HEK293T (cell line): Measurements from ENCODE around the gene RPL36A.

Experiments used
- ARNT ChIP-seq: fragments of 450-650 bp; IDR thresholded peaks from 2 replicates; pipeline ENCODE4 v1.6.1; 2017; ENCODE audit warnings: mild to moderate bottlenecking
- BHLHE40 ChIP-seq: fragments of 450-650 bp; IDR thresholded peaks from 2 replicates; pipeline ENCODE4 v1.6.1; 2016; ENCODE audit warnings: mild to moderate bottlenecking, moderate library complexity, borderline replicate concordance
- CTBP1 ChIP-seq: fragments of 450-650 bp; IDR thresholded peaks from 2 replicates; pipeline ENCODE4 v1.6.1; 2016; ENCODE audit warnings: borderline replicate concordance
- ELF4 ChIP-seq: fragments of 450-650 bp; IDR thresholded peaks from 2 replicates; pipeline ENCODE4 v1.6.1; 2017; ENCODE audit warnings: antibody characterized with exemption
- FOXK2 ChIP-seq: fragments of 450-650 bp; IDR thresholded peaks from 2 replicates; pipeline ENCODE4 v1.6.1; 2016; ENCODE audit warnings: mild to moderate bottlenecking
- FOXM1 ChIP-seq: fragments of 450-650 bp; IDR thresholded peaks from 2 replicates; pipeline ENCODE4 v1.6.1; 2017; ENCODE audit warnings: mild to moderate bottlenecking, borderline replicate concordance
- HDGF ChIP-seq: fragments of 450-650 bp; IDR thresholded peaks from 2 replicates; pipeline ENCODE4 v1.6.1; 2017; ENCODE audit warnings: antibody characterized with exemption, borderline replicate concordance
- LEF1 ChIP-seq: fragments of 450-650 bp; IDR thresholded peaks from 2 replicates; pipeline ENCODE4 v1.6.1; 2017; ENCODE audit warnings: mild to moderate bottlenecking, borderline replicate concordance
- NFRKB ChIP-seq: fragments of 450-650 bp; IDR thresholded peaks from 2 replicates; pipeline ENCODE4 v1.6.1; 2016; ENCODE audit warnings: mild to moderate bottlenecking, moderate library complexity
- SP1 ChIP-seq: fragments of 450-650 bp; IDR thresholded peaks from 2 replicates; pipeline ENCODE4 v1.6.1; 2017
- SUZ12 ChIP-seq: fragments of 450-650 bp; IDR thresholded peaks from 2 replicates; pipeline ENCODE4 v1.6.1; 2016; ENCODE audit warnings: mild to moderate bottlenecking
- TARDBP ChIP-seq: fragments of 450-650 bp; IDR thresholded peaks from 2 replicates; pipeline ENCODE4 v1.6.1; 2016
- ZNF384 ChIP-seq: fragments of 450-650 bp; IDR thresholded peaks from 2 replicates; pipeline ENCODE4 v1.6.1; 2016
- TF ChIP-seq, protein P1 (sequence below): fragments of 450-650 bp; IDR thresholded peaks from 2 replicates; pipeline ENCODE4 v1.6.1; 2016

DNA sequence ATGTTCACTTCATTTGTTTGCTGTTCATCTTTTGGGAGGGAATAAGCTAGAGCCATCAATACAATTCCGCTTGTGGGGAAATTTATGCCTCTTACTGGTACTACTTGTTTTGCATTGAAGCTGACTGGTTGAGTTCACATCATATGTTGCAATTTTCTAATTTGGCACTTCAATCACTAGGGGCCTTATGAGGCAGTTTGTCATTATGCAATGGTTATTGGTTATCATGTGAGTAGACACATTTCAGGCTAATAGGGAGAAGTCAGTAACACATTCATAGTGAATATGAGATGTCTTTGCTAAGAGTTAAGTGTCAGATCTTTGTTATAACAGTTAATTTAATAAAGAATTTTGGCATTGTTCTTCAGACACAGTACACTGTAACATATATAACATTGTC is 5.0 kb downstream of the RPL36A start:
- TF ChIP-seq FOXK2 = no peak
- no peak for TF ChIP-seq LEF1
- TF ChIP-seq ARNT = no peak
- no peak for TF ChIP-seq HDGF
- TF ChIP-seq NFRKB = no peak
- TF ChIP-seq FOXM1 = 0 out of 2 replicates have a peak, but pooled peaks have one; percentile 23
- no peak for TF ChIP-seq ELF4
- no peak for TF ChIP-seq SP1
- no peak for TF ChIP-seq SUZ12
- TF ChIP-seq TARDBP = no peak
- TF ChIP-seq, protein P1, sequence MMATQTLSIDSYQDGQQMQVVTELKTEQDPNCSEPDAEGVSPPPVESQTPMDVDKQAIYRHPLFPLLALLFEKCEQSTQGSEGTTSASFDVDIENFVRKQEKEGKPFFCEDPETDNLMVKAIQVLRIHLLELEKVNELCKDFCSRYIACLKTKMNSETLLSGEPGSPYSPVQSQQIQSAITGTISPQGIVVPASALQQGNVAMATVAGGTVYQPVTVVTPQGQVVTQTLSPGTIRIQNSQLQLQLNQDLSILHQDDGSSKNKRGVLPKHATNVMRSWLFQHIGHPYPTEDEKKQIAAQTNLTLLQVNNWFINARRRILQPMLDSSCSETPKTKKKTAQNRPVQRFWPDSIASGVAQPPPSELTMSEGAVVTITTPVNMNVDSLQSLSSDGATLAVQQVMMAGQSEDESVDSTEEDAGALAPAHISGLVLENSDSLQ = peak; percentile 37; the same call in 1 of the 2 replicates
- TF ChIP-seq CTBP1 = no peak
- TF ChIP-seq BHLHE40 = no peak; the same call in 1 of the 2 replicates
- no peak for TF ChIP-seq ZNF384
